HG03342 (cell line): ENCODE measurements around the gene TMEM215.

Experiments used
- ATAC-seq: cut with Tn5 transposase; IDR thresholded peaks from one replicate; pipeline ENCODE4 v1.9.1; 2021; ENCODE audit warnings: mild to moderate bottlenecking, moderate library complexity; ENCODE audit not compliant: unreplicated experiment

The TMEM215 gene

GRCh38 chr9:32828861-32829260 is 45.5 kb downstream of the TMEM215 start:
- ATAC-seq, result no peak

- ATAC-seq, result no peak
These were observed 49.0 kb downstream of the TMEM215 start for GRCh38 chr9:32832346-32832745.
